IPS-18a (cell line): Measurements from ENCODE around the gene DUOX1.

ENCODE experiments used
- H3K27ac ChIP-seq: one replicate; pipeline ENCODE4 v1.5.1; 2013; ENCODE audit warnings: low read length
- H3K27me3 ChIP-seq: one replicate; pipeline ENCODE4 v1.6.1; 2013; ENCODE audit warnings: mild to moderate bottlenecking, low read length; ENCODE audit not compliant: control insufficient read depth, insufficient read depth
- H3K36me3 ChIP-seq: one replicate; pipeline ENCODE4 v1.6.1; 2013; ENCODE audit warnings: low read depth, low read length; ENCODE audit not compliant: control insufficient read depth
- H3K4me1 ChIP-seq: one replicate; pipeline ENCODE4 v1.6.1; 2013; ENCODE audit warnings: low read depth, low read length; ENCODE audit not compliant: control insufficient read depth
- H3K4me3 ChIP-seq: one replicate; pipeline ENCODE4 v1.5.1; 2013; ENCODE audit warnings: low read length
- H3K9ac ChIP-seq: one replicate; pipeline ENCODE4 v1.6.1; 2013; ENCODE audit warnings: mild to moderate bottlenecking, low read length, moderate library complexity
- H3K9me3 ChIP-seq: one replicate; pipeline ENCODE4 v1.6.1; 2013; ENCODE audit warnings: low read depth, low read length; ENCODE audit not compliant: control insufficient read depth

DUOX1 gene

GRCh38 chr15:45138814-45139765 lies 9.3 kb downstream of the DUOX1 start:
- Histone ChIP-seq H3K36me3 (no peaks in the 10 kb centered on the region), H3K27me3 (peaks cover 28% of the 10 kb centered on the region), H3K4me1 (no peaks in the 10 kb centered on the region), H3K4me3 (no peak overlapping the region), H3K27ac (no peak overlapping the region), H3K9ac (no peak overlapping the region), H3K9me3 (no peaks in the 10 kb centered on the region)

- Histone ChIP-seq H3K27me3 (peaks cover 21% of the 10 kb centered on the region), H3K27ac (no peak overlapping the region), H3K9ac (no peak overlapping the region), H3K4me1 (no peaks in the 10 kb centered on the region), H3K36me3 (no peaks in the 10 kb centered on the region), H3K9me3 (no peaks in the 10 kb centered on the region), H3K4me3 (no peak overlapping the region)
Measured at GRCh38 chr15:45139770-45140169, 10.0 kb downstream of the DUOX1 start.

- Histone ChIP-seq H3K4me1 (no peaks in the 10 kb centered on the region), H3K27me3 (peaks cover 13% of the 10 kb centered on the region), H3K36me3 (no peaks in the 10 kb centered on the region), H3K9me3 (no peaks in the 10 kb centered on the region), H3K27ac (no peak overlapping the region), H3K4me3 (no peak overlapping the region), H3K9ac (no peak overlapping the region)
Measured at GRCh38 chr15:45140557-45141250, 10.9 kb downstream of the DUOX1 start.

GRCh38 chr15:45141386-45141785 lies 11.6 kb downstream of the DUOX1 start:
- Histone ChIP-seq H3K36me3 (no peaks in the 10 kb centered on the region), H3K9me3 (no peaks in the 10 kb centered on the region)

GRCh38 chr15:45143056-45143455 lies 13.3 kb downstream of the DUOX1 start:
- Histone ChIP-seq H3K9ac (no peak overlapping the region), H3K27me3 (peaks cover 5% of the 10 kb centered on the region), H3K4me3 (no peak overlapping the region), H3K9me3 (no peaks in the 10 kb centered on the region), H3K36me3 (no peaks in the 10 kb centered on the region), H3K27ac (no peak overlapping the region), H3K4me1 (no peaks in the 10 kb centered on the region)

More at GRCh38 chr15:45141386-45141785, 11.6 kb downstream of the DUOX1 start:
- no peak overlapping the region for H3K9ac ChIP-seq
- H3K4me1 ChIP-seq, result no peaks in the 10 kb centered on the region
- H3K27ac ChIP-seq, result no peak overlapping the region
- H3K4me3 ChIP-seq, result no peak overlapping the region
- H3K27me3 ChIP-seq, result peaks cover 11% of the 10 kb centered on the region

GRCh38 chr15:45143946-45144345 lies 14.2 kb downstream of the DUOX1 start:
- H3K4me1 ChIP-seq, result peaks cover under 1% of the 10 kb centered on the region
- H3K9ac ChIP-seq, result no peak overlapping the region
- H3K36me3 ChIP-seq, result no peaks in the 10 kb centered on the region
- H3K27me3 ChIP-seq, result peaks cover 5% of the 10 kb centered on the region
- no peaks in the 10 kb centered on the region for H3K9me3 ChIP-seq
- H3K27ac ChIP-seq, result no peak overlapping the region
- no peak overlapping the region for H3K4me3 ChIP-seq

GRCh38 chr15:45144775-45145174 lies 15.0 kb downstream of the DUOX1 start:
- H3K4me3 ChIP-seq, result no peak overlapping the region
- no peak overlapping the region for H3K27ac ChIP-seq
- H3K9me3 ChIP-seq, result no peaks in the 10 kb centered on the region
- H3K9ac ChIP-seq, result no peak overlapping the region
- H3K4me1 ChIP-seq, result peaks cover 4% of the 10 kb centered on the region
- H3K27me3 ChIP-seq, result peaks cover 5% of the 10 kb centered on the region
- H3K36me3 ChIP-seq, result no peaks in the 10 kb centered on the region

- Histone ChIP-seq H3K4me1 (peaks cover 4% of the 10 kb centered on the region), H3K36me3 (no peaks in the 10 kb centered on the region), H3K9me3 (no peaks in the 10 kb centered on the region), H3K4me3 (no peak overlapping the region), H3K9ac (no peak overlapping the region), H3K27ac (no peak overlapping the region), H3K27me3 (peaks cover 5% of the 10 kb centered on the region)
Measured at GRCh38 chr15:45146405-45146804, 16.6 kb downstream of the DUOX1 start.

- H3K4me1 ChIP-seq, result peaks cover 4% of the 10 kb centered on the region
- H3K36me3 ChIP-seq, result no peaks in the 10 kb centered on the region
- no peak overlapping the region for H3K4me3 ChIP-seq
- peaks cover 5% of the 10 kb centered on the region for H3K27me3 ChIP-seq
- no peak overlapping the region for H3K9ac ChIP-seq
- H3K27ac ChIP-seq, result no peak overlapping the region
- no peaks in the 10 kb centered on the region for H3K9me3 ChIP-seq
Measured at GRCh38 chr15:45147606-45148005, 17.8 kb downstream of the DUOX1 start.

GRCh38 chr15:45148076-45149059 lies 18.6 kb downstream of the DUOX1 start:
- Histone ChIP-seq H3K4me3 (no peak overlapping the region), H3K9ac (no peak overlapping the region), H3K36me3 (no peaks in the 10 kb centered on the region), H3K27ac (no peak overlapping the region), H3K4me1 (peaks cover 4% of the 10 kb centered on the region), H3K9me3 (no peaks in the 10 kb centered on the region), H3K27me3 (peaks cover 5% of the 10 kb centered on the region)

GRCh38 chr15:45149060-45149459 lies 19.3 kb downstream of the DUOX1 start:
- H3K4me1 ChIP-seq, result peaks cover 4% of the 10 kb centered on the region
- H3K9ac ChIP-seq, result no peak overlapping the region
- no peaks in the 10 kb centered on the region for H3K9me3 ChIP-seq
- no peak overlapping the region for H3K4me3 ChIP-seq
- H3K36me3 ChIP-seq, result no peaks in the 10 kb centered on the region
- H3K27me3 ChIP-seq, result peaks cover 5% of the 10 kb centered on the region
- no peak overlapping the region for H3K27ac ChIP-seq
